GM21723 (cell line): Measurements from ENCODE around the gene TMEM120B.

Experiments used
- ATAC-seq: cut with Tn5 transposase; IDR thresholded peaks from one replicate; pipeline ENCODE4 v1.9.1; 2021; ENCODE audit warnings: mild to moderate bottlenecking, moderate library complexity; ENCODE audit not compliant: unreplicated experiment

Gene TMEM120B

GRCh38 chr12:121800694-121801594 is 88.4 kb downstream of the TMEM120B start:
- peak; percentile 2 for ATAC-seq

- no peak for ATAC-seq
Observed at GRCh38 chr12:121801595-121802484, 89.3 kb downstream of the TMEM120B start.

GRCh38 chr12:121802485-121802842 is 89.9 kb downstream of the TMEM120B start:
- ATAC-seq, result no peak

GRCh38 chr12:121802843-121803698 is 90.5 kb downstream of the TMEM120B start:
- ATAC-seq, result peak; percentile 35

GRCh38 chr12:121803861-121804416 is 91.4 kb downstream of the TMEM120B start, which contains the start of gene SETD1B:
Gene SETD1B (plus strand): TSS chr12:121804009. CDS start chr12:121804738, 729 bp downstream.
- ATAC-seq, result no peak

- ATAC-seq, result no peak
Observed at GRCh38 chr12:121804417-121805111, 92.0 kb downstream of the TMEM120B start.

GRCh38 chr12:121805171-121806008 is 92.8 kb downstream of the TMEM120B start:
- no peak for ATAC-seq

GRCh38 chr12:121806009-121806545 is 93.5 kb downstream of the TMEM120B start:
- ATAC-seq, result no peak

GRCh38 chr12:121806546-121807423 is 94.2 kb downstream of the TMEM120B start:
- no peak for ATAC-seq

- no peak for ATAC-seq
Observed at GRCh38 chr12:121807642-121808347, 95.2 kb downstream of the TMEM120B start.

GRCh38 chr12:121808623-121809022 is 96.1 kb downstream of the TMEM120B start:
- ATAC-seq, result no peak

- ATAC-seq, result no peak
Observed at GRCh38 chr12:121809712-121810116, 97.2 kb downstream of the TMEM120B start.

GRCh38 chr12:121810234-121810817 is 97.8 kb downstream of the TMEM120B start:
- no peak for ATAC-seq

- no peak for ATAC-seq
Observed at GRCh38 chr12:121810833-121811433, 98.4 kb downstream of the TMEM120B start.

GRCh38 chr12:121811434-121812319 is 99.1 kb downstream of the TMEM120B start:
- peak; percentile 58 for ATAC-seq
